Neural cell (in vitro differentiated cells): ENCODE measurements around the gene FAM53B.

Experiments used
- EP300 ChIP-seq: fragments of 450-650 bp; conservative IDR thresholded peaks from 2 replicates; pipeline ENCODE4 v1.6.1; 2014; ENCODE audit warnings: antibody characterized with exemption, mild to moderate bottlenecking, moderate library complexity; ENCODE audit not compliant: poor library complexity, severe bottlenecking
- POLR2AphosphoS5 ChIP-seq: IDR thresholded peaks from 2 replicates; pipeline ENCODE4 v1.6.1; 2012
- TAF1 ChIP-seq: IDR thresholded peaks from 2 replicates; pipeline ENCODE4 v1.6.1; 2012; ENCODE audit warnings: low read depth

GRCh38 chr10:124725791-124726190 lies 18.4 kb downstream of the FAM53B start:
- TF ChIP-seq EP300 (no peak), POLR2AphosphoS5 (no peak), TAF1 (no peak)
